Medulla oblongata (tissue), 1 donor: ENCODE results near the gene ZNF619.
"Not testable (repeated sequence)": the region's sequence is repeated elsewhere in the genome, so short reads cannot be mapped to it uniquely, and the experiment has no call there.

Source experiments
- DNase-seq: peaks from one replicate; pipeline ENCODE4 v3.0.0-alpha.2; 2015; ENCODE audit errors: extremely low spot score

ZNF619 gene

DNA sequence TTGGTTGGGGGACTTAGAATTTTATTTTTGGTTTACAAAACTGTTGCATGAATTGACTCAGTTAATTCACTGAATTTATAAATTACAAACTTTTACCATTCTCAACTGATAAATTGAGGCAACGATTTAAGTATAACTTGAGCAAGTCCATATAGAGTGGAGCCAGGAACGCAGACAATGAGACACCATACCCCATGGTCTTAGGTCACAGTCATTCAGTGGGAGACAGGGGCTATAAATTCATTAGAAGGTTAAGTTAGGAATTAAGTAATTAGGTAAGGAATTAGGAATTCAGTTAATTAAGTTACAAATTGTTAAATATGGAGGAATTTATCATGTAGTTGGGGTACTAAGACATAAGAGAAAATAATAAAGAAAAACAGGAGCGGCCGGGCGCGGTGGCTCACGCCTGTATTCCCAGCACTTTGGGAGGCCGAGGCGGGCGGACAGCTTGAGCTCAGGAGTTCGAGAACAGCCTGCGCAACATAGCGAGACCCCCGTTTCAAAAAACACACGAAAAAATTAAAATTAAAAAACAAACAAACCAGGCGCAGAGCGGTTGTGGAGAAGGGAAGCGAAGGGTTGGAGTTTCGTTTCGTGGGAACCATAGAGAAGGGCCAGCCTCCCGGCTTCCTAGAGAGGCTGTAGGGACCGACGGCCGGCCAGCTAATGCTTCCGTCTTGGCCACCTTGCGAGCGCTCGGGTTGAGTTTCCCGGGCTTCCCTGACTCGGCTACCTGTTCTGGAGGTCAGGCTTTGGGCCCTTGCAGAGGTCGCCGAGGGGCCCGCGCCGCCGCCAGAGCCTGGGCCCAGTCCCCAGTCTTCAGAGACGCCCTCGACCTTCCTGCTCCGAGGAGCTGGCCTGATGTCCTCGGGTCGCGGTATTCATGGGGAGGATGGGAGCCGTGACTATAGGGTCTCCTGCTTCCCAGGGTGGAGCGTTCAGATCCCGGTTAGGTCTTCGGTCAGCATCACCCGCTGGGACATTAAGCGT is at the start of gene ZNF619:
ZNF619 (plus strand) TSS at position 645 of the 993 bp plus-strand sequence. CDS start 858 bp downstream, outside the sequence.
- DNase-seq: peak; percentile 75

DNA sequence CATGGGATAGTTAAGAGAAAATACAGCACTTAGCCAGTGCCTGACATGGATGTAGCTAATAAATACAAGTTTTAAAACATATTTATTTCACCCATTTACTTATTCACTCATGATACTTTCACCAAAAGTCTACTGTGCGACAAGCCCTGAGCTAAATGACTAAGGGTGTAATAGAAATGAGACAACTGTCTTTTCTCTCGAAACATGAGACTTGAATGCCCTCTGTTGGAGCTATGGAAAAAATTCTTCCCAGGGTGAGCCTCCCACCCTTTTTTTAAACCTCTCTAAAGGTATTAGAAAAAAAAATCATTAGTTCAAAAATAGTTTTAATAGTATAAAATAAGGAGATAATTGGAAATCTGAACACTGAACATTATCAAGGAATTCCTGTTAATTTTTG is 44.1 kb upstream of the ZNF619 start:
- DNase-seq: no peak

DNA sequence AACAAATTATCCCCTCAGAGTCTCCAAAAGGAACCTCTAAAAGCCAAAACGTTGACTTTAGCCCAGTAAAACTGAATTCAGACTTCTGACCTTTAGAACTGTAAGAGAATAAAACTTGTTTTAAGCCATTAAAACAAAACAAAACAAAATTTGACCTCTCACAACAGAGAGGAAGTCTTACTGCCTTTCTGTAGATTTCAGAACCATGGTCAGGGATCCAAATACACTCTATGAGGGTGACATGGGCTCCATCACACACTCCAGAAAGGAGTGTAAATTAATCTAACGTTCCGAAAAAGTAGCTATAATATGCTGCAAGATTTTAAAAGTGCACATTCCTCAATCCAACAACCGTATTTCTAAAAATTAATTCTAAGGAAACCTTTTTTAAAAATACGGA is 39.0 kb upstream of the ZNF619 start:
- DNase-seq: no peak

DNA sequence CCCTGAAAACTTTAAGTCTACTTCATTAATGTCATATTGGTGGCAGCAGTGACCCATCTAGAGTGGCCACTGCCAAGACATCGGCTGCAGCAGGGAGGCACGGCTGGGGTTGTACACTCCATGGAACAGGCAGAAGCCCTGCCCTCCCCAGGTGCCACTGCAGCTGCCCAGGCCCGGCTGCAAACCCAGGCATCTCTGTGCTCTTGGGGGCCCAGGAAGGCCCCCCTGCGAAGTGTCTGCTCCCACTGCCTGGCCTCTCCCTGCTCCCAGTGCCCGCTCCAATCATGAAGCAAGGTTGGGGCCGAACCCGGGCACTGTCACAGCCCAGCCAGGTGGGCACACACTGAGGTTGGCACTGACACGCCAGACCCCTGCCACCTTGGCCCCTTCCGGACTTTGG is 31.9 kb upstream of the ZNF619 start:
- DNase-seq: no peak

DNA sequence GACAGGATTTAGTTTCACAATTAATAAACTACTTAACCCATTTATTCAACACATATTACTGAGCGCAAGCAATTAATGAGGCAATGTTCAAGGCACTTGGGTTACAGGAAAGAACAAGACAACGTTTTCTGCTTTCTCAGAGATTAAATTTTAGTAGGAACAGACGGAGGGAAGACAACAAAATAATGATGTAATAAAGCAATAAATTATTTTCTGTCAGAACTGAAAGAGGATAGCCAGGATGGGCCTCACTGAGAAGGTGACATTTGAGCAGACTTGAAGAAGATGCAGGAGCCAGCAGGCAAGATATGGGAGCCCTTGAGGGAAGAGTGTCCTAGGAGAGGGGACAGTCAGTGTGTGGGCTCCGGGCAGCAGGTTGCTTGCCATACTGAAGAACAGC is 31.0 kb upstream of the ZNF619 start:
- no peak for DNase-seq

DNA sequence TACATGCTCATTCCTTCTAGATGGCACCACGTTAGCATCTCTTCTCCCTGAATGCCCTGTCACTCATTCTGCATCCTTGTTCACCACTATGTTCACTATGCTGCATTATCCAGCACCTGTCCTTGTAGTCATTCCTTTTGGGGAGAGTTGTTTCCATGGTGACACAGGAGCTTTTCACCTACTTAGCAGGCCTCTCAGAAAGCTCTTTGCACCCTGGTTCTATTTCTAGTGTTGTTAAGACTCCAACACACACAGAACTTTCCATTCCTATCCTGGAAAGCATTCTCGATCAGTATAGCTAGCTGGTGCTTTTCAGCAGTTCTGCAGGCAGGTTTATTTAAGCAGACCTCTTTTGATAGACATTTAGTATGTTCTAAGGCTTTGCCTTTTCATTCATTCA is 26.5 kb upstream of the ZNF619 start:
- no peak for DNase-seq

DNA sequence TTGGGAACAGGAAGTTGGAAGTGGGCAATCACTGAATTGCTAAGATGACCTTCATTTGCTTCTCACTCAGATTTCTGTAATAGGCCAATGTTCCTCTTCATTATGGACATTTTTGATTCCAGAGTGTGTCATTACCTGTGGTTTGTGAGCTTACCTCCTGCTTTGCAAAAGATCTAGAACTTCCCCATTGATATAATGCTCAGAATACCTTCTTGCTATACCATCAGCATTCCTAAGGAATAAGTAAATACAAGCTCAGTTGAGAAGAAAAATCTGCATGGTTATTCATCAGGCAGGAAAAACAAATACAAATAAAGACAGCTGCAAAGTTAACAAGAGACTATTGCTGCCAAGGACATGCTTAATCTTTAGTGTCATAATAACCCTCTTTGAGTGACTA is 25.4 kb upstream of the ZNF619 start:
- no peak for DNase-seq

DNA sequence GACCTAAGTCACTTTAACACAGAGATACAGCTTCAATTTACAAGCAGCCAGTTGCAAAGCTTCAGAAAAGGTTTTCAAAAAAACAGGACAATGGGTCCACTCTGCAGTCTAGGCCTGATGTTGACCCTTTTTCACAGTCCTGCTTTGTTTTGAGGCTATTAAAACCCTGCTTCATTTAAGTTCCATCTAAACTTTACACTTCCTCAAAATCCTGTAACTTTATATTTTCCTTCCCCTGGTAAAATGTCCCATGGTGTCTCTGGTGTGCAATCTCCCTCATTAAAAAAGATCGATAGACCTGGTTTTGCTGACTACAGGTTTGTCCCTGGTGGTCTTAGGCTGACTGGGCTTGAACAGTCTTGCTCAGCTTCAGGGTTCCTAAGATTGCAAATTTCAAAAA is 24.9 kb upstream of the ZNF619 start:
- peak; percentile 8 for DNase-seq

DNA sequence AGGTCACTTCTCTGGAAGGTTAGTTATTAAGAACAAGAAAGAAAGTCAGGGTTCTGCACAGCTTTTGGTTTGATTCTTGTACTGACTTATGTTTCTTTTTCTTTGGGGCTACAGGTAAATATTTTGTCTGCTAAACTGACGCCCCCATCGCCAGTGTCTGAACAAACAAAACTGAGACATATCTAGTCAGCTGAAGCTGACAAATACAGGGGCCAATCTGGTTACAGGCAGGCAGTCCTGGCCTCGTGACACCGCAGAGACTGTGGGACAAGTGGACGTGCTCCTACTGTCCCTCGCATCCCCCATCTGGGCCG is 24.4 kb upstream of the ZNF619 start:
- DNase-seq: no peak

DNA sequence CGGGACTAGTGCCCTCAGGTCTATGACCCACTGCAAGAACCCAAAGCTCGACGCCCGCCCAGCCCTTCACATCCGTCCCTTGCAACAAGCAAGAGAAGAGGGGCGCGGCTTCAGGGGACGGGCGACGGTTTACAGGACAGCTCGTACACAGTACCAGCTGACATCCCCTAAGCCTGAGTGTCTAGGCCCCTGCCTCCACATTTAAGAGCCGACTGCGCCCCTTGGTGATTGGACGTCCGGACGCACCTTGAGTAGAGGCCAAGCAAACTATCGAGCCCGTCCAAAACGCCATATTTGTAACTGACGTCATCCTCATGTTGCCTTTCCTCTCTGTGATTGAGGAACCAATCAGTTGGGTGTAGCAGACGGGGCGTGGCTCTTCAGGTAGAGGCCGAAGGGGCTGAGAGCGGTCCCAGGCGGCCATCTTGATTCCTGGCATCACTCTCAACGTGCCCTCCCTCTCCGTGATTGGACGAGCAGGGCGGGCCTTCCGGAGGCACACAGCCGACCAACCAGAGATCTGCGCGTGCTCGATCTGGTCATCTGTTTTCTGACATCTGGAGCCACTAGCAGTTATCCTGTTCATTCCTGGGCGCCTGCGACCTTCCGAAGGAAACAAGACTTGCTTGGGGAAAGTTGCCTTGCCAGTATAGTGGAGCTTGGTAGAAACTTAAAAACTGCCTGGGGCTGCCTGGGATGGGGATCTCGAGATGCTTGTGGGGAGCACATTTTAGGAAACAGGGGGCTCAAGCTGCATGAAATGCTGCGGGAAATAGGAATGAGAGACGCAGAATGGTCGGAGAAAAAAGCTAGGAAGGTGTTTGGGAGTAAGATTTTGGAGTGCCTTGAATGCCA is 23.8 kb upstream of the ZNF619 start:
- peak; percentile 99 for DNase-seq

DNA sequence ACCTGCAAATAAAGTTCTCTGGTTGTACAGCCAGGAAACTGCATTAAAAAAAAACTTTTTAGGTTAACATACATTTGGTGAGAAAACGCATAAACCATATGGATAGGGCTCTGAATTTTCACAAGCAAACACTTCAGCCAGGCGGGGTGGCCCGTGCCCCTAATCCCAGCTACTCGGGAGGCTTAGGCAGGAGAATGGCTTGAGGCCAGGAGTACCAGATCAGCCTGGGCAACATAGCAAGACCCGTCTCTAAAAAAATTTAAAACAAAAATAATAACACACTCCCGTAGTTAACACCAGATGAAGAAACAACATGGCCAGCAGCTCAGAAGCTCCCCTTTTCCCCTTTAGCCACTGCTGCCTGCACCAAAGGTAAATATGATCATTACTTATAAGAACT is 23.0 kb upstream of the ZNF619 start:
- no peak for DNase-seq

DNA sequence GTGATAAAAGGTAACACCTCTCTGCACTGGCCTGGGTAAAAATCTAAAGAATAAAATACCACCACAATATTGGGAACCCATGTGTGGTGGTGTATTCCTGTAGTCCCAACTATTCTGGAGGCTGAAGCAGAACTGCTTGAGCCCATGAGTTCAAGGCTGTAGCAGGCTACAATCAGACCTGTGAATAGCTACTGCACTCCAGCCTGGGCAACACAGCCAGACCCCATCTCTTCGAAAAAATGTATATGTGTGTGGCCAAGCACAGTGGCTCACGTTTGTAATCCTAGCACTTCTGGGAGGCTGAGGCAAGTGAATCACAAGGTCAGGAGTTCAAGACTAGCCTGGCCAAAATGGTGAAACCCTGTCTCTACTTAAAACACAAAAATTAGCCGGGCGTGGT is 21.6 kb upstream of the ZNF619 start:
- DNase-seq: no peak

DNA sequence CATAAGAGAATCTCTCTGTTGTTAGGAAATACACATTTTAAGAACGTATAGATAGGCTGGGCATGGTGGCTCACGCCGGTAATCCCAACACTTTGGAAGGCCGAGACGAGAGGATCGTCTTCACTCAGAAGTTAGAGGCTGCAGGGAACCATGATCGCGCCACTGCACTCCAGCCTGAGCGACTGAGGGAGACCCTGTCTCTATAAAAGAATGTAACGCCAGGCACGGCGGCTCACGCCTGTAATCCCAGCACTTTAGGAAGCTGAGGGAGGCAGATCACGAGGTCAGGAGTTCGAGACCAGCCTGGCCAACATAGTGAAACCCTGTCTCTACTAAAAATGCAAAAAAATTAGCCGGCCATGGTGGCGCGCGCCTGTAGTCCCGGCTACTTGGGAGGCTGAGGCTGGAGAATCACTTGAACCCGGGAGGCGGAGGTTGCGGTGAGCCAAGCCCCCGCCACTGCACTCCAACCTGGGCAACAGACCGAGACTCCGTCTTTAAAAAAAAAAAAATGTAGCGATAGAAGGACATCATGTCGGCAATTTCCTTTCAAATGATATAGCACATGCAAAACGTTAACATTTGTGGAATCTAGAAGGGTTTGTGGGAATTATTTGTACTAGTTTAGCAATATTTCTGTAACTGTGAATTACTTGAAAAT is 20.5 kb upstream of the ZNF619 start:
- DNase-seq: no peak

DNA sequence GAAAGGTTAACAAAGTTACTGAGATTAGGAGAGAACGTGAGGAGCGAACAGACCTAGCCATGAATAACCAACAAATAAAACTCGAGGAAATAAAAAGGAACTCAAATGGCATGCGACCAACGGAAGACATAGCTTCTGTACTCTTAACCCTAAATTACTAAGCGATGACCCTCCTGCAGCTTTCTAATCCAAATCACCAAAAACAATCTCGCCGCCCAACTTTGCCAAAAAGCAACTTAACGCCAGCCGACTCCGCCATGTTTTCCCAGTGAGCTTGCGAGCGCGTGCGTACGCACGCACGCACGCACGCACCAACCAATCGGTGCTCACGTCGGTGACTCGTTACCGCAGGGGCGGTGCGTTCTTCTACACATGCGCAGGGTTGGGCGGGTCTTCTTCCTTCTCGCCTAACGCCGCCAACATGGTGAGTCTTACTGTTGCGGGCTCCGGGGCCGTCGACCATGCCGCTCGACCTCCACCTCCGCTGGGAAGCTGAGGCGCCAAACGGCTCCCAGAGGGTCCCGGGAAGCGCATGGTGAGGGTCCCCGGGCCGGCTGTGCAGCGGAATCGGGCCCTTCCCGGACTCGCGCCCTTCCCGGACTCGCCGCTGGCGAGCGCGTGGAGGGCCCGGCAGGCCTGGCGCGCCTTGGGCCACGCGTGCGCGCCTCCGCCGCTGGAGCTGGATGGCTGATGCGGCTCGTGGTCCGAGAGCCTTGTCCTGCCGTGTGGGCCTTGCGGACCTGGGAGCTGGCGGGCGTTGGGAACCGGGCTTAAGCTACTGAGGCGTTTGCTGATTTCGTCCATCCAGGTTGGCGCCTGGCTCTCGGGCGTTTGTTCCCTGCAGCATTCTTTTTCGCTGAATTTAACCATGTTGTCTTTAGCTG is 19.7 kb upstream of the ZNF619 start, which contains the start of gene RPL14:
RPL14 (plus strand) TSS at position 400 of the 884 bp plus-strand sequence; CDS start at position 533, 133 bp downstream.
- peak; percentile 98 for DNase-seq

DNA sequence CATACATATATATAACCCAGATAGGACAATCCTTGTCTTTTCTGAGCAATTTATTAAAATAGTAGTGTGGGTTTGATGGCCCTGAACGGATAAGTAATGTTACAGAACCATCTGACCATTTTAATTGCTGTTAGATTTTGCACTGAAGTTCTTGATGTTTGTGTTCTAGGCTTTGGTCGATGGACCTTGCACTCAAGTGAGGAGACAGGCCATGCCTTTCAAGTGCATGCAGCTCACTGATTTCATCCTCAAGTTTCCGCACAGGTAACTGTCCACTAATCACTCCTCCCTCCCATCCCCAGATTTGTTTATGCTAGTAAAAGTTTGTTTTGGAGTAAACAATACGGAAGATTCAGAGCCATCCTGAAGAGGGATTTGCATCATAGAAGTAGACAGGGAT is 18.4 kb upstream of the ZNF619 start:
- DNase-seq: no peak

DNA sequence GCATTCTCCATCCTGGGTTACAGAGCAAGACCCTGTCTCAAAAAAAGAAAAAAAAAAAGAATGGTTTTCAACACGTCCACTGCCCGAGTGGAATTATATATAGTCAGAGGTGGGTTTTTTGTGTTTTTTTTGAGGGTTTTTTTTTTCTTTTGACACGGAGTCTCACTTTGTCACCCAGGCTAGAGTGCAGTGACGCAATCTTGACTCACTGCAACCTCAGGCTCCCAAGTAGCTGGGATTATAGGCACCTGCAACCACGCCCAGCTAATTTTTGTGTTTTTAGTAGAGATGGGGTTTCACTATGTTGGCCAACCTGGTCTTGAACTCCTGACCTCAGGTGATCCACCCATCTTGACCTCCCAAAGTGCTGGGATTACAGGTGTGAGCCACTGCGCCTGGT is 16.4 kb upstream of the ZNF619 start:
- DNase-seq: not testable (repeated sequence)

DNA sequence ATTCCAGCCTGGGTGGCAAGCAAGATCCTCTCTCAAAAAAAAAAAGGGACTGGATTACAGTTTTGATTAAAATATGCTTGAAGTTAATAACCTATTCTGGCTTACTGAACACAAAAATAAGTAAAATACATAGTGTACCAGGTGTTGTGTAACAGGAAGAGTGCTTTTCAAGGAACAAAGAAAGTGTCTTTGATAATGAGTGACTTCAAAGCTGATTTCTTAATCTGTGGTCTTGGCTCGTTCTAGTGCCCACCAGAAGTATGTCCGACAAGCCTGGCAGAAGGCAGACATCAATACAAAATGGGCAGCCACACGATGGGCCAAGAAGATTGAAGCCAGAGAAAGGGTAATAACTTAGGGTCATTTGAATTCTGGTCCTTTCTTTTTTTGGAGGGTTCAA is 15.8 kb upstream of the ZNF619 start:
- no peak for DNase-seq

DNA sequence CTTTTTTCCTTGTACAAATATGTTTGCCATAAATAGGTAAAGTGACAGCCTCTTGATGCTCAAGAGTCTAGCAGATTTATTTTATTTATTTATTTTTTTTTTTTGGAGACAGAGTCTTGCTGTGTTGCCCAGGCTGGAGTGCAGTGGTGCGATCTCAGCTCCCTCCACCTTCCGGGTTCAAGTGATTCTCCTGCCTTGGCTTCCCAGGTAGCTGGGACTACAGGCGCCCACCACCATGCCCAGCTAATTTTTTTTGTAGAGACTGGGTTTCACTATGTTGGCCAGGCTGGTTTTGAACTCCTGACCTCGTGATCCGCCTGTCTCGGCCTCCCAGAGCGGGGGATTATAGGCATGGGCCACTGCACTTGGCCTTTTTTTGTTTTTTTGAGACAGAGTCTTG is 14.1 kb upstream of the ZNF619 start:
- DNase-seq: not testable (repeated sequence)

DNA sequence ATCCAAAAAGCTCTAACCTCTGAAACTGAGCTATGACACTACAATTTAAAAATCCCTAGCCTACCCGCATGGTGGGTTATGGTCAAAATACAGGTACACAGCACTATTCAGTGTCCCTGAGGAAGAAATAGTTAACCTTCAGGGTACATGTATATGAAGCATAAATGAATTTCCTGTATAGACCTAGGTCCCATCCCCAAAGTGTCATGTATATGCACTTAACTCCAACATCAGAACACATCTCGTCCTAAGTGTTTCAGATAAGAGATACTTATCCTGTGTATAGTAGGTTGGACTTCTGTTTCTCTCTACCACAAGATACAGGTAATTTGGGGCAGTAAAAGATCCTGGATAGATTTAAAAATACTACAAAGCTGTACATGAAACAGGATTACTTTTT is 13.3 kb upstream of the ZNF619 start:
- no peak for DNase-seq

DNA sequence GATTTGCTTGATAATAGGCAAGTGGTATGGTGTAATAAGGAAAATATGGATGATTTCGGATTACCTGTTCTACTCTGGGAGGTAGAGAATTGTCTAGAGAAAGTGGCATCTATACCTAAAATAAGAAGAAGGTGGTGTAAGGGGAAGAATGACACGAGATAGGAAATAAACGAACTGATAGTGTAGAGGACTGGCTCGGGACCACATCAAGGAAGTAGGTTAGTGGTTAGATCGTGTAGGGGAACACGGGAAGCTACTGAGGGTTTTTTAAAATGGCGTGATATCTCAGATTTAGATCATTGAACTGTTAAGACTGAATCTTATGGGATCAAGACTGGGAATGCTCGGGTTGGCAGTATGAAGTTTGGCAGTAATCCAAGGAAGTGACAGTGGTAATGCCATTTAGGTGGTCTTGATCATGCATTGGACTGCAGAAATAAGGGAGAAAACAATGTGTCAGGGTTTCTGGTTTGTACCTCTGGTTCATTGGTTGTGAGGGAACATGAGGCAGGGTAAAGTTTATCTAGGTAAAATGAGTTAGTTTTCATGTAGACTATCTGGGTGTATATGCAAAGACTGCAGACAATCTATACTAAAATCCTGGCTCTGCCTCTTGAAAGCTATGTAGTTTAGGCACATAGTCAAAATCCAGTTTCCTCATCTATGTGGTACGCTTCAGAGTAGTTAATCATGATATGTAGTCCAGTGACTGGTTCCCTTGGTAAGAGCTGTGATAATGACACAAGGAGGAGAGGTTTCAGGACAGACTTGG is 12.4 kb upstream of the ZNF619 start:
- no peak for DNase-seq

DNA sequence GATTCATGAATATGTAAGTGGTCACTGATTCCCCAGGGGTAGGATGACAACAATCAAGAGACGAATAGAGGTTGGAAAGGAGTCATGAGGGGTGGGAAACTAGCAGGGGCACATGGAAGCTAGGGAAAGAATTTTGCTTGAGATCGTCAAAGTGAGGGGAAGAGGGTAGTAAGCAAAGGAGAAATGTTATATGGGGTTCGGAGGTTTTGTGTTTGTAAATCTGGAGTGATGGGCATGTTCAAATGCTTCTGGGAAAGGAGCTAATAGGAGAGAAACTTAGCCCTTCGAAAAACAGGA is 11.9 kb upstream of the ZNF619 start:
- no peak for DNase-seq
